GM18951 (cell line): Measurements from ENCODE around the gene MBOAT2.

Experiments used
- POLR2A ChIP-seq: IDR thresholded peaks from 4 replicates; pipeline ENCODE4 v1.6.1; 2011; ENCODE audit warnings: mild to moderate bottlenecking; ENCODE audit not compliant: insufficient read length, insufficient read depth; ENCODE audit errors: extremely low read depth
- in situ Hi-C: fragments of 300-500 bp; cut with MboI; formaldehyde crosslinking; loops from one replicate; pipeline ENCODE4 v1.12.0; 2022; ENCODE audit warnings: low sequenced_read_pairs, mixed read lengths, inconsistent platforms; ENCODE audit not compliant: unreplicated experiment

Gene MBOAT2

GRCh38 chr2:9029721-9030120 is 26.2 kb upstream of the MBOAT2 start:
- in situ Hi-C loops: no loop called here
- no peak for TF ChIP-seq POLR2A

- TF ChIP-seq POLR2A: no peak
- in situ Hi-C loops: no loop called here
These were observed 24.4 kb upstream of the MBOAT2 start for GRCh38 chr2:9027884-9028283.

- TF ChIP-seq POLR2A: no peak
- in situ Hi-C loops: no loop called here
These were observed 22.3 kb upstream of the MBOAT2 start for GRCh38 chr2:9025746-9026145.

GRCh38 chr2:9024575-9024974 is 21.1 kb upstream of the MBOAT2 start:
- in situ Hi-C loops: no loop called here
- TF ChIP-seq POLR2A: no peak

- TF ChIP-seq POLR2A: no peak
- in situ Hi-C loops: no loop called here
These were observed 18.2 kb upstream of the MBOAT2 start for GRCh38 chr2:9021563-9022211.

GRCh38 chr2:9020267-9020666 is 16.8 kb upstream of the MBOAT2 start:
- in situ Hi-C loops: no loop called here
- TF ChIP-seq POLR2A: no peak

GRCh38 chr2:9018534-9018933 is 15.1 kb upstream of the MBOAT2 start:
- in situ Hi-C loops: no loop called here
- TF ChIP-seq POLR2A: no peak

GRCh38 chr2:9018109-9018508 is 14.6 kb upstream of the MBOAT2 start:
- in situ Hi-C loops: no loop called here
- no peak for TF ChIP-seq POLR2A

GRCh38 chr2:9017411-9017810 is 13.9 kb upstream of the MBOAT2 start:
- TF ChIP-seq POLR2A: no peak
- in situ Hi-C loops: no loop called here

- no peak for TF ChIP-seq POLR2A
- in situ Hi-C loops: no loop called here
These were observed 12.5 kb upstream of the MBOAT2 start for GRCh38 chr2:9015998-9016397.

GRCh38 chr2:9013403-9013802 is 9.9 kb upstream of the MBOAT2 start:
- in situ Hi-C loops: no loop called here
- TF ChIP-seq POLR2A: no peak

GRCh38 chr2:9010866-9011265 is 7.4 kb upstream of the MBOAT2 start:
- in situ Hi-C loops: no loop called here

GRCh38 chr2:9008951-9009664 is 5.6 kb upstream of the MBOAT2 start:
- TF ChIP-seq POLR2A: no peak
- in situ Hi-C loops: no loop called here

More at GRCh38 chr2:9010866-9011265, 7.4 kb upstream of the MBOAT2 start:
- TF ChIP-seq POLR2A: no peak

GRCh38 chr2:9006368-9006767 is 2.9 kb upstream of the MBOAT2 start:
- no peak for TF ChIP-seq POLR2A
- in situ Hi-C loops: no loop called here

GRCh38 chr2:9004338-9005204 is 1.1 kb upstream of the MBOAT2 start:
- in situ Hi-C loops: no loop called here

More at GRCh38 chr2:9004338-9005204, 1.1 kb upstream of the MBOAT2 start:
- no peak for TF ChIP-seq POLR2A
